Activated T-helper 1 cell treated with anti-CD3 and anti-CD28 coated beads, Interleukin-2, amount 50 U/mL, for 16 hours (primary cell): ENCODE data around the gene TBCD.

Experiments used
- DNase-seq, 2 donors: peaks; one replicate each; pipeline ENCODE4 v3.0.0-alpha.2; 2020; ENCODE audit warnings: low read depth in 1 of 2, low spot score in 1 of 2

Gene TBCD

DNA sequence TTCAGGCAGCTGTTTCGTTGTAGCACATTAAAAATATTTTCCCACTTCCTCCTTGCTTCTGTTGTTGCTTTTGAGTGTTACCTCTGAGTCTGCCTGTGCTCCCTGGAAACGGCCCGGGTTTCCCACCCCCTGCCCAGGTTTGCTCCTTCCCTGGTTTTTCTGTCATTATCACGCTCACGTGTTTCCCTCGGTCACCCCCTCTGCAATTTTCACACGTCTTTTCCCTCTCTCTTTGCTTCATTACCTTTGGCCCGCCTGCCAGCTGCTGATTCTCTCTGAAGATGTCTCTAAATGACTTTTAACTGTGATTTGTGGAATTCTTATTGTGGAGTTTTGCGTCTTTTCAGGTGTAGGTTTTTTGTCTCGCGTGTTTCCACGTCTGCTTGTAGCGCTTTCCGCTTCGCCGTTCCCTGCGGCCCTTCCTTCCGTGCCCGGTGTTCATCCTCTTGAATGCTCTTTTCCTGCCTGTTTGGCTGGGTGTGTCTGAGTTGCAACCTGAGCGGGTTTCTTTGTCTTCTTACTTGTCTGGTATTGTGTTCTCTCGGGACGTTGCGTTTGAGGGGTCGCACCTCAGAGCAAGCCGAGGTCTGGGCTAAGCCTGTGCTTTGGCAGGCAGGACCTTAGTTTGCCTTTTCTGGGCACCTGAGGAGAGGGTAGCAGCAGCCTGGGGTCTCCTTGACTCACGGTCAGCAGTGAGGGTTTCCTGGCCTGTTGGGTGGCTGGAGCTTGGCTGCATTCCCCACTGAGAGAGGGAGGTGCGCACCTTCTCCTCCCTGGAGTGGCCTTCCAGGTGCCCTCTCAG lies 184.3 kb downstream of the TBCD start:
- DNase-seq = no peak

GRCh38 chr17:82936768-82937171 lies 184.9 kb downstream of the TBCD start:
- DNase-seq = no peak

GRCh38 chr17:82937411-82938371 lies 185.8 kb downstream of the TBCD start:
- no peak for DNase-seq

GRCh38 chr17:82938486-82938872 lies 186.6 kb downstream of the TBCD start:
- no peak for DNase-seq

- no peak for DNase-seq
Measured at GRCh38 chr17:82938873-82939620, 187.2 kb downstream of the TBCD start.

GRCh38 chr17:82939621-82940135 lies 187.8 kb downstream of the TBCD start:
- no peak for DNase-seq

GRCh38 chr17:82940226-82941020 lies 188.6 kb downstream of the TBCD start:
- DNase-seq = no peak

GRCh38 chr17:82941021-82942001 lies 189.4 kb downstream of the TBCD start:
- no peak for DNase-seq

- no peak for DNase-seq
Measured at GRCh38 chr17:82942166-82943130, 190.6 kb downstream of the TBCD start.

GRCh38 chr17:82943339-82943738 lies 191.5 kb downstream of the TBCD start:
- no peak for DNase-seq

- DNase-seq = no peak
Measured at GRCh38 chr17:82943751-82944150, 191.9 kb downstream of the TBCD start.

DNA sequence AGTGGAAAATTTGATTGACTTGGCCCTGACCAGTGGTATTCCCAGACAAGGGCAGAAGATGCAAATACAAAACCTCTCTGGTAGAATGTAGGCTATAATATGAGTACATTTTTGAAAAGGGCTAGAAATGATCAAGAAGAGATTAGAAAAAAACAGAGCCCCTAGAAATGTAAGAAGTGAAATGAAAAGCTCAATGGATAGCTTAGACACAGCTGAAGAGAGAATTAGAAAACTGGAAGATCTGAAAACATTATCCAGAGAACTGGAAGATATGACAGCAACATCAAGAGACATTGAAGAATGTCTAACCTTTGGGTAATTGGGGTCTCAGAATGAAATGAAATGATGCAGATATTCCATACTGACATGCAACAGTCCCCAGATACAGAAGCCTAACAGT lies 193.1 kb downstream of the TBCD start:
- DNase-seq = no peak

- DNase-seq = no peak
Measured at GRCh38 chr17:82946081-82946480, 194.2 kb downstream of the TBCD start.

GRCh38 chr17:82947051-82947991 lies 195.5 kb downstream of the TBCD start:
- no peak for DNase-seq

- DNase-seq = no peak
Measured at GRCh38 chr17:82948081-82948511, 196.2 kb downstream of the TBCD start.

- no peak for DNase-seq
Measured at GRCh38 chr17:82948957-82949356, 197.1 kb downstream of the TBCD start.

DNA sequence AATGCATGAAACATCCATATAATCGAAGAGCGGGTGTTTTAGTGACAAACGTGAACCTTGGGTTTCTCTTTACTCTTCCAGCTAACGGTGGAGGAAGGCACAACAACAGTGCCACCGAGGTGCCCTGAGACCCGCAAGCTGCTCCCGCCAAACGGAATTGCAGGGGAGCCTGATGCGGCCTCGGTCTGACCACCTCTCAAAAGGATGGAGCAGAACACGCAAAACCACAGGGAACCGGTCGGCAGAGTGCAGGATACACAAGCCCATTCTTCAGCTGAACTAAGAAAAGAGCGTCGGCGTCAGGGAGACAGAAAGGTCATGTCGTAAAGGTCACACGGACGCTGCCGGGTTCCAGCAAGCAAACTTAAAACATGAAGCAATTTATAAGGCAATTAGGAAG lies 197.5 kb downstream of the TBCD start:
- DNase-seq = no peak
